ENCODE results near the gene LHCGR.
"Not testable (repeated sequence)": the region's sequence is repeated elsewhere in the genome, so short reads cannot be mapped to it uniquely, and the experiment has no call there.

LHCGR gene

DNA sequence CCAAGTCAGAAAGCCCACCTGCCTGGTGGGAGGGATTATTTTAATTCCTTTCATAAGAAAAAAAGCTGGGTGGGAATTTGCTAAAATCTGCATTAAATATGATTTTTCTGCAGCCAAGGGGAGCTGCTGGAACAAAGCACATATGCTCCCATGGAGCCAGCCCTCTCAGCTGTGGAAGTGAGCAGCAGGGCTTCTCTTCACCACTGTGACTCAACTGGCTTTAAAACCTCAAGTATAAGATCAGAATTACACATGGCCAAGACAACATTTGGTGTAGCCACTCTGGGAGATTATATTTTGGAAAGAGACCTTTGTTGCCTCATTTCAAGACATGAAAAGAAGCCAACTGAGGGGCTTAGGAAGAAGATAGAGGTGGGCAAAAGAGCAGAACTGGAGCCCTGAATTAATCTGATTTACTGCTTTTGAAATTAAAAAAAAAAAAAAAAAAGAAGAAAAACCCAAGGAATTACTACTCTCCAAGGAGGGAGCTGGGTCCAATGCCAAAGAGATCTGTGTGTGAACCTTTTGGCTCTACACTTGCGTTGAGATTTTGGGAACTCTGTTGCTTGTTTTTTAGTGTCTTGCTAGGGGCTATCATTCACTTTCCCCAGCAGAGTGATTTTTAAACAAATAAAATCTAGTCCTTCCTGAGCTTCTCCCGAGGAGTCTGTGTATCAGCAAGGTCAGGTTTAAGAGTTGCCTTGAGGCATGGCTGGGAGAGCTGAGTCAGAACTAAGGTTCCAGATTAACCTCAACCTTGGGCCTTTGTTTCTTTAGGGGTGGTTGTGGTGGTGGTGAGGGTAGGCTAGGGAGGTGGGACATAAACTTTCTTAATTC is 6.0 kb downstream of the LHCGR start:
- H3K4me3 ChIP-seq (ENCODE audit: low read depth, low read length): no peak overlapping the region
- DNase-seq (ENCODE audit: low read depth): peak; percentile 41

DNA sequence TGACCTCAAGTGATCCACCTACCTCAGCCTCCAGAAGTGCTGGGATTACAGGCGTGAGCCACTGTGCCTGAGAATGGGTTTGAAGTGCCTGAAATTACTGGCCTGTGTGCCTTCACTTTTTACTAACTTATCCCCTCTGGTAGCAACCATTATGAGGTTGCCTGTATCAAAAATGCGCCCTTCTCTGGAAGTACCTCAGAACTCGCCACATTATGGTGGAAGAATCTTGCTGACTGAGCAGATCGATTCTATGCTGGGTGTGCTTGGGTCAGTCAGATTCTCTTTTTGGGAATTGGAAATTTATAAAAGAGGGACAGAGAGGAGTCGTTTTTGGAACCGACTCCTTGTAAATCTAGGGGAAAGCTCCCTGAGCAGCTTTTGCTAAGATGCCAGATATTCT is 8.2 kb downstream of the LHCGR start:
- no peak overlapping the region for H3K4me3 ChIP-seq (ENCODE audit: low read depth, low read length)
- TF ChIP-seq CTCF (conservative IDR thresholded peaks at IDR 0.05; ENCODE audit: low read depth, low read length): no peak
- DNase-seq (ENCODE audit: low read depth): no peak

More for the DNA sequence above, 6.0 kb downstream of the LHCGR start:
- TF ChIP-seq CTCF (conservative IDR thresholded peaks at IDR 0.05; ENCODE audit: low read depth, low read length): no peak

- DNase-seq (ENCODE audit: low read depth); H3K4me3 ChIP-seq (ENCODE audit: low read depth, low read length): not testable (repeated sequence)
Measured at GRCh38 chr2:48739236-48739635, 16.3 kb downstream of the LHCGR start.

- no peak overlapping the region for H3K4me3 ChIP-seq (ENCODE audit: low read depth, low read length)
- TF ChIP-seq CTCF (conservative IDR thresholded peaks at IDR 0.05; ENCODE audit: low read depth, low read length): no peak
- peak; percentile 43 for DNase-seq (ENCODE audit: low read depth)
Measured at GRCh38 chr2:48738806-48739205, 16.7 kb downstream of the LHCGR start.

DNA sequence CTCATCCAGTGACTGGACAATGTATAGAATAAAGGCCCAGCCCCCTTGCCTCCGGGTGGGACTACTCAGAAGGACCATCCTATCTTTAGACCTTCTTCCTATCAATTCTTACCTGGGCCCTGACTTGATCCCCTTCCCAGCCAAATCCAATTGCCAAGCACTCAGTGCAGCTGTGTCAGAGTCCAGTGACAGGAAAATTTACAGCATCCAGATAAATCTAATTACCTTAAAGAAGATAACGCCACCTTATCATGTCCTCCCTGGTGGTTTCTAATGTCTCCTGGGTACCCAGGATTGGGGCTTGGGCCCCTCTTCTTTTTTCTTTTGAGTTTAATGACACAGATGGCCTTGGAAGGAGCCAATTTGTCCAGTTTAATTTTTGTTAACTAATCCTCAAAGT is 19.3 kb downstream of the LHCGR start:
- H3K4me3 ChIP-seq (ENCODE audit: low read depth, low read length): no peak overlapping the region
- DNase-seq (ENCODE audit: low read depth): no peak
- TF ChIP-seq CTCF (conservative IDR thresholded peaks at IDR 0.05; ENCODE audit: low read depth, low read length): no peak

DNA sequence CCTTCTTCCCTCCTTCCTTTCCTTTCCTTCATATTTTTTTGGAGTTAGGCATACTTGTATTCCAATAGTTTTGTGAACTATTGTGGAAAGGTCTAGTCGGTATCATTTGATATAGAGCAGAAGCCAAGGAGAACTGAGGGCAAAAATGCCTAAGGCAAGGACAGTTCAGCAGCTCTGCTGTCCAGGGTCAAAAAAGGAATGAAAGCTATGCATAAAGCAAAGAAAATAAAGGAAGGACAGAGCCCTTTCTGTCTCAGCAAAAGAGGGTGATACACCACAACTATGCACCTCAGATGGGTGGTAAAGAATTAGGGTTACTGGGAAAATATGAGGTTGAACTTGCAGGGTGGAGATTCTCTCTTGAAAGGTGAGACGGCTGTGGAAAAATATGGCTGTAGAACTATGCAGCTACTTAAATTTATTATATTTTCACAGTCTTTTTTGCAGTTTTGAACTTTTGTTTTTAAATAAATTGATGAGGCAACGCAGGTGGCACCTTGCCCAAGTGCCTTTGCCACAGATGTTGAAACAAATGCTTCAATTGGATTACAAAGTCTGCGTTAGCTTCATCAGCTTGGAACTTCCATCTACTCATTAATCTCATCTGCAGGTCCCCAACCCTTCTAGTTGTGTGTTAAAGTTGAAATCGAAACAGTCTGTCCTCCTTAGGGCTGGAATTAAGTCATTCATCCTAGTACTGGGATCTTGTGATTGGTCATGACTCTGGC is 20.8 kb downstream of the LHCGR start:
- H3K4me3 ChIP-seq (ENCODE audit: low read depth, low read length): no peak overlapping the region
- no peak for TF ChIP-seq CTCF (conservative IDR thresholded peaks at IDR 0.05; ENCODE audit: low read depth, low read length)
- DNase-seq (ENCODE audit: low read depth): peak; percentile 49

DNA sequence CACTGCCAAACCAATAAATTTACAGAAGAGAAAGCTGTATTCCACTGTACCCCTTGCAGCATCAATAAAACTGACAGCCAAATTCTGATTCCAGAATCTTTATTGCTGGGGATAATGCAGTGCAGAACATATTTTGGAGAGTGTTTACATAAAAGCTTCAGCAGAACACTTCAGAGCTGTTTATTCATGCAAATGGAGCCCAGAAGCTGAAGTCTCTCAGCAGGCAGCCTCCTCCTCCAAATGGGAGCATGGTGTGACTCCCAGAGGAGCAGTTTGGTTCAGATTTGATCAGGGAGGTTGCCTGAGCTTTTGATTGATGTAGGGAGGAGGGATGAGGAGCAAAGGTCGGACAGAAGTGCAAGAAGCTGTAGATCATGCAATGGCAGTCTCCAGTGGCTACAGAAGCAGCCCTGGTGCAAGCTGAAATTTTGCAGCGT is 22.4 kb downstream of the LHCGR start:
- H3K4me3 ChIP-seq (ENCODE audit: low read depth, low read length): no peak overlapping the region
- no peak for DNase-seq (ENCODE audit: low read depth)
- no peak for TF ChIP-seq CTCF (conservative IDR thresholded peaks at IDR 0.05; ENCODE audit: low read depth, low read length)

Data from choroid plexus epithelial cell (primary cell).